ENCODE measurements around the gene PPM1M. TPM values are rescaled to one million over a fixed set of nuclear protein-coding genes. Genes with fewer than 3 reads are reported as not detected.

The PPM1M gene
- total RNA-seq, 6 experiments from 2014 or later = 2.8 to 7.1 (median 4.5) TPM

DNA sequence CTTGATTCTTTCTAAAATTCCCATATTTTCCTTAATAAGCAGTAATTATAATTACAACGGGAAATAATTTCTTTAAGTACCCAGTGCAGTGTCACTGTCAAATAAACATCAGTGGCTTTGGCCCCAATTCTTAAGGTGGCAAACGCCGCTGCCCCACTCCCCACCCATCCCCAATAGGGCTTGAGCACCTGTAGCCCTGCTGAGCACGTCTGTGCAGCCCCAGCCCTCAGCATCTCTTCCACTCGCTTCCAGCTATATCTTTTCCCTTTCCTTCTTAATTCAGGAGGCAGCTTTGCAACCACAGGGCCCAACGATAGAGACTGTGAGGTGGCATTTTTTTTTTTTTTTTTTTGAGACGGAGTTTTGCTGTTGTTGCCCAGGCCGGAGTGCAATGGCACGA is 9.0 kb downstream of the PPM1M start:
- intact Hi-C loops (cut with DNase I) = no loop called here
- Histone ChIP-seq H3K27ac (no peak overlapping the region), H3K4me3 (no peak overlapping the region), H3K4me1 (no peaks in the 10 kb centered on the region), H3K27me3 (no peaks in the 10 kb centered on the region), H3K9me3 (no peaks in the 10 kb centered on the region), H3K36me3 (peaks cover 14 to 71% (median 46%) of the 10 kb centered on the region in 4 donors)
- DNase-seq = no peak
- 77% methylated on average over 7 of the region's 9 CpGs for WGBS (ENCODE audit: insufficient coverage, low coverage, low lambda C conversion rate, missing lambda C conversion rate)
- ATAC-seq = no peak
- TF ChIP-seq, protein P1, sequence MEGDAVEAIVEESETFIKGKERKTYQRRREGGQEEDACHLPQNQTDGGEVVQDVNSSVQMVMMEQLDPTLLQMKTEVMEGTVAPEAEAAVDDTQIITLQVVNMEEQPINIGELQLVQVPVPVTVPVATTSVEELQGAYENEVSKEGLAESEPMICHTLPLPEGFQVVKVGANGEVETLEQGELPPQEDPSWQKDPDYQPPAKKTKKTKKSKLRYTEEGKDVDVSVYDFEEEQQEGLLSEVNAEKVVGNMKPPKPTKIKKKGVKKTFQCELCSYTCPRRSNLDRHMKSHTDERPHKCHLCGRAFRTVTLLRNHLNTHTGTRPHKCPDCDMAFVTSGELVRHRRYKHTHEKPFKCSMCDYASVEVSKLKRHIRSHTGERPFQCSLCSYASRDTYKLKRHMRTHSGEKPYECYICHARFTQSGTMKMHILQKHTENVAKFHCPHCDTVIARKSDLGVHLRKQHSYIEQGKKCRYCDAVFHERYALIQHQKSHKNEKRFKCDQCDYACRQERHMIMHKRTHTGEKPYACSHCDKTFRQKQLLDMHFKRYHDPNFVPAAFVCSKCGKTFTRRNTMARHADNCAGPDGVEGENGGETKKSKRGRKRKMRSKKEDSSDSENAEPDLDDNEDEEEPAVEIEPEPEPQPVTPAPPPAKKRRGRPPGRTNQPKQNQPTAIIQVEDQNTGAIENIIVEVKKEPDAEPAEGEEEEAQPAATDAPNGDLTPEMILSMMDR (IDR thresholded peaks at IDR 0.05) = no peak
- TF ChIP-seq POLR2A (IDR thresholded peaks at IDR 0.05) = no peak

DNA sequence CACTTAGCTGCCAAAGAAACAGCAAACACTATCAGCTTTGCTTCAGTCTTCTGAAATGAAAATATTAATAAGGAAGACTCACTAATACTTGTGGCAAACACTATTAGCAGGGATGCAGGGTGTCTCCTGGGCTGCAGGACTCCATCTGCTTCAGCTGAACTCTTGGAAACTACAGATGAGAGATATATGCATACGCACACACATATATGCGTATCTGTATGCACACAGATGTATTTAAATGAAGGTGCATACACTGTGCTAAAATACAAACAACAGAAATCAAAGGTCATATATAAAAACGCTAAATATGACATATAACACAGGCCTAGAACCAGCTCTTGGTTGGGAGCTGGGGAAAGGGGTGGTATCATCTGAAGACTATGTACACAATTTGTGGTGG is 10.6 kb downstream of the PPM1M start:
- Histone ChIP-seq H3K9me3 (no peaks in the 10 kb centered on the region), H3K4me1 (no peaks in the 10 kb centered on the region), H3K4me3 (no peak overlapping the region), H3K27me3 (no peaks in the 10 kb centered on the region), H3K27ac (no peak overlapping the region), H3K36me3 (peaks cover 14 to 87% (median 58%) of the 10 kb centered on the region in 4 donors)
- DNase-seq = no peak
- intact Hi-C loops (cut with DNase I) = no loop called here
- TF ChIP-seq, protein P1 (IDR thresholded peaks at IDR 0.05) = no peak
- TF ChIP-seq POLR2A (IDR thresholded peaks at IDR 0.05) = no peak
- WGBS (ENCODE audit: insufficient coverage, low coverage, low lambda C conversion rate, missing lambda C conversion rate) = 78% methylated on average over 3 of the region's 3 CpGs
- ATAC-seq = no peak

DNA sequence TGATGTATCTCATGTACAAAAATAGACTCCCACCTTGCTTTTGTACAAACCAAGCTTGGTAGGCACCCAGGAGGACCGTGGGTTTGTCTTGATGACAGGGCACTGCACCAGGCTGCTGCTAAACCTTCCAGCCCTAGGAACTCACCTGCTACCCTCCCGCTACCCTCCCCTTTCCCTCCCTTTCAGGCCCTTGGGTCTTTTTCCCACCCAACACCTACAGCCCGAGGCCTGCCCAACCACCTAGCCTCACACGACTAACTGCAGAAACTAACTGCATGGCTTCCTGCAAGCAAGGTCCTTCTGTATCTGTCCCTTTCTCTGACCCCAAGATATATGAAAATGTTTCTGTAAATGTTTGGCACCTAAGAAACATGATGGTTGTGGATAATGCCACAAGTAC is 11.1 kb downstream of the PPM1M start:
- Histone ChIP-seq H3K27ac (no peak overlapping the region), H3K4me1 (no peaks in the 10 kb centered on the region), H3K36me3 (peaks cover 14 to 89% (median 59%) of the 10 kb centered on the region in 4 donors), H3K27me3 (no peaks in the 10 kb centered on the region), H3K4me3 (no peak overlapping the region), H3K9me3 (no peaks in the 10 kb centered on the region)
- TF ChIP-seq POLR2A (IDR thresholded peaks at IDR 0.05) = no peak
- TF ChIP-seq, protein P1 (IDR thresholded peaks at IDR 0.05) = no peak
- intact Hi-C loops (cut with DNase I) = no loop called here
- 74% methylated on average over 4 of the region's 4 CpGs for WGBS (ENCODE audit: insufficient coverage, low coverage, low lambda C conversion rate, missing lambda C conversion rate)
- no peak for ATAC-seq
- no peak for DNase-seq

DNA sequence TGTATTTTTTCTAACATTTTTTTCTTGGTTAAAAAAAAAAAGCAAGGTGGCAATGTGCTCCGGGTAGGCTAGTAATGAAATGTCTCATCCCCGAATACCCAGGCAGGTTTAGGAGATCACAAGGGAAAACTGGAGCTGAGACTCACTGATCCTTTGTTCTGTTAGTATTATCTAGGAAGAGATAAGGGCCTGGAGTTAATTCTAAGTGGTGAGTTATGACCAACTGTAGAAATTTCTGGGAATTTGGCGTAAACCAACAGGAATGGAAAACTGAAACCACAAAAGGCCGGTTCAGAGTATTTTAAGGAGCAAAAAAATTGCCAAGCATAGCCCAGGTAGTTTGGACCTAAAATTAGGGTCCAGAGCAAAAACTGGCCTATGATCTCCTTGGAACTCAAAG is 12.4 kb downstream of the PPM1M start:
- no peak overlapping the region for H3K27ac ChIP-seq
- 75% methylated on average over 4 of the region's 4 CpGs for WGBS (ENCODE audit: insufficient coverage, low coverage, low lambda C conversion rate, missing lambda C conversion rate)

More for the DNA sequence above, 12.4 kb downstream of the PPM1M start:
- intact Hi-C loops (cut with DNase I) = no loop called here
- TF ChIP-seq, protein P1 (IDR thresholded peaks at IDR 0.05) = no peak
- TF ChIP-seq POLR2A (IDR thresholded peaks at IDR 0.05) = no peak
- no peaks in the 10 kb centered on the region for H3K27me3 ChIP-seq
- no peaks in the 10 kb centered on the region for H3K9me3 ChIP-seq
- DNase-seq = no peak
- H3K36me3 ChIP-seq = peaks cover 14 to 93% (median 63%) of the 10 kb centered on the region in 4 donors
- H3K4me1 ChIP-seq = no peaks in the 10 kb centered on the region
- no peak overlapping the region for H3K4me3 ChIP-seq
- ATAC-seq = no peak

Measured in right lobe of liver (tissue), 6 donors.